ENCODE results near the gene ENPP6.

GRCh38 chr4:184255871-184256642 is 38.4 kb upstream of the ENPP6 start:
- TF ChIP-seq CTCF (IDR thresholded peaks at IDR 0.05; ENCODE audit: low read length) (no peak), EZH2 (optimal IDR thresholded peaks at IDR 0.05; ENCODE audit: low read depth, low read length) (no peak)
